Measurements from ENCODE around the gene ATP13A5.

The ATP13A5 gene

GRCh38 chr3:193314161-193314560 lies 64.4 kb downstream of the ATP13A5 start:
- H3K9ac ChIP-seq (ENCODE audit: low read length in 2 of 2): no peak overlapping the region
- H3K9me3 ChIP-seq (ENCODE audit: control insufficient read depth in 2 of 2, low read length in 2 of 2): no peaks in the 10 kb centered on the region
- H3K27me3 ChIP-seq (ENCODE audit: control insufficient read depth in 1 of 2, insufficient read depth in 2 of 2, low read length in 2 of 2): no peaks in the 10 kb centered on the region
- no peaks in the 10 kb centered on the region for H3K36me3 ChIP-seq (ENCODE audit: control insufficient read depth in 2 of 2, insufficient read depth in 2 of 2, low read length in 2 of 2)
- no peak overlapping the region for H3K4me3 ChIP-seq (ENCODE audit: low read length in 2 of 2)
- H3K4me1 ChIP-seq (ENCODE audit: control insufficient read depth, insufficient read depth, low read length): no peaks in the 10 kb centered on the region
- no peak overlapping the region for H3K27ac ChIP-seq (ENCODE audit: low read length)

GRCh38 chr3:193313061-193313958 lies 65.2 kb downstream of the ATP13A5 start:
- Histone ChIP-seq H3K9me3 (ENCODE audit: control insufficient read depth in 2 of 2, low read length in 2 of 2) (no peaks in the 10 kb centered on the region), H3K36me3 (ENCODE audit: control insufficient read depth in 2 of 2, insufficient read depth in 2 of 2, low read length in 2 of 2) (no peaks in the 10 kb centered on the region), H3K4me1 (ENCODE audit: control insufficient read depth, insufficient read depth, low read length) (no peaks in the 10 kb centered on the region), H3K4me3 (ENCODE audit: low read length in 2 of 2) (no peak overlapping the region), H3K9ac (ENCODE audit: low read length in 2 of 2) (no peak overlapping the region), H3K27me3 (ENCODE audit: control insufficient read depth in 1 of 2, insufficient read depth in 2 of 2, low read length in 2 of 2) (no peaks in the 10 kb centered on the region), H3K27ac (ENCODE audit: low read length) (no peak overlapping the region)

- Histone ChIP-seq H3K9me3 (ENCODE audit: control insufficient read depth in 2 of 2, low read length in 2 of 2) (no peaks in the 10 kb centered on the region), H3K27ac (ENCODE audit: low read length) (no peak overlapping the region), H3K27me3 (ENCODE audit: control insufficient read depth in 1 of 2, insufficient read depth in 2 of 2, low read length in 2 of 2) (no peaks in the 10 kb centered on the region), H3K36me3 (ENCODE audit: control insufficient read depth in 2 of 2, insufficient read depth in 2 of 2, low read length in 2 of 2) (no peaks in the 10 kb centered on the region), H3K4me3 (ENCODE audit: low read length in 2 of 2) (no peak overlapping the region), H3K4me1 (ENCODE audit: control insufficient read depth, insufficient read depth, low read length) (no peaks in the 10 kb centered on the region), H3K9ac (ENCODE audit: low read length in 2 of 2) (no peak overlapping the region)
Observed at GRCh38 chr3:193310914-193311723, 67.4 kb downstream of the ATP13A5 start.

GRCh38 chr3:193305356-193305755 lies 73.2 kb downstream of the ATP13A5 start:
- Histone ChIP-seq H3K27me3 (ENCODE audit: control insufficient read depth in 1 of 2, insufficient read depth in 2 of 2, low read length in 2 of 2) (no peaks in the 10 kb centered on the region), H3K4me1 (ENCODE audit: control insufficient read depth, insufficient read depth, low read length) (no peaks in the 10 kb centered on the region)

GRCh38 chr3:193301433-193301832 lies 77.1 kb downstream of the ATP13A5 start:
- Histone ChIP-seq H3K27me3 (ENCODE audit: control insufficient read depth in 1 of 2, insufficient read depth in 2 of 2, low read length in 2 of 2) (no peaks in the 10 kb centered on the region), H3K4me1 (ENCODE audit: control insufficient read depth, insufficient read depth, low read length) (no peaks in the 10 kb centered on the region), H3K4me3 (ENCODE audit: low read length in 2 of 2) (no peak overlapping the region), H3K36me3 (ENCODE audit: control insufficient read depth in 2 of 2, insufficient read depth in 2 of 2, low read length in 2 of 2) (no peaks in the 10 kb centered on the region), H3K9ac (ENCODE audit: low read length in 2 of 2) (no peak overlapping the region), H3K9me3 (ENCODE audit: control insufficient read depth in 2 of 2, low read length in 2 of 2) (no peaks in the 10 kb centered on the region), H3K27ac (ENCODE audit: low read length) (no peak overlapping the region)

More at GRCh38 chr3:193305356-193305755, 73.2 kb downstream of the ATP13A5 start:
- H3K9ac ChIP-seq (ENCODE audit: low read length in 2 of 2): no peak overlapping the region
- no peak overlapping the region for H3K4me3 ChIP-seq (ENCODE audit: low read length in 2 of 2)
- H3K27ac ChIP-seq (ENCODE audit: low read length): no peak overlapping the region
- H3K9me3 ChIP-seq (ENCODE audit: control insufficient read depth in 2 of 2, low read length in 2 of 2): no peaks in the 10 kb centered on the region
- H3K36me3 ChIP-seq (ENCODE audit: control insufficient read depth in 2 of 2, insufficient read depth in 2 of 2, low read length in 2 of 2): no peaks in the 10 kb centered on the region

- Histone ChIP-seq H3K9ac (ENCODE audit: low read length in 2 of 2) (no peak overlapping the region), H3K9me3 (ENCODE audit: control insufficient read depth in 2 of 2, low read length in 2 of 2) (peaks cover 0 to 6% of the 10 kb centered on the region in 2 donors), H3K4me3 (ENCODE audit: low read length in 2 of 2) (no peak overlapping the region), H3K27me3 (ENCODE audit: control insufficient read depth in 1 of 2, insufficient read depth in 2 of 2, low read length in 2 of 2) (no peaks in the 10 kb centered on the region), H3K36me3 (ENCODE audit: control insufficient read depth in 2 of 2, insufficient read depth in 2 of 2, low read length in 2 of 2) (no peaks in the 10 kb centered on the region), H3K27ac (ENCODE audit: low read length) (no peak overlapping the region), H3K4me1 (ENCODE audit: control insufficient read depth, insufficient read depth, low read length) (no peaks in the 10 kb centered on the region)
Observed at GRCh38 chr3:193297421-193297820, 81.1 kb downstream of the ATP13A5 start.

GRCh38 chr3:193295985-193296384 lies 82.6 kb downstream of the ATP13A5 start:
- Histone ChIP-seq H3K36me3 (ENCODE audit: control insufficient read depth in 2 of 2, insufficient read depth in 2 of 2, low read length in 2 of 2) (no peaks in the 10 kb centered on the region), H3K9me3 (ENCODE audit: control insufficient read depth in 2 of 2, low read length in 2 of 2) (peaks cover 6 to 11% of the 10 kb centered on the region in 2 donors), H3K27me3 (ENCODE audit: control insufficient read depth in 1 of 2, insufficient read depth in 2 of 2, low read length in 2 of 2) (no peaks in the 10 kb centered on the region), H3K4me1 (ENCODE audit: control insufficient read depth, insufficient read depth, low read length) (no peaks in the 10 kb centered on the region), H3K4me3 (ENCODE audit: low read length in 2 of 2) (no peak overlapping the region), H3K27ac (ENCODE audit: low read length) (no peak overlapping the region), H3K9ac (ENCODE audit: low read length in 2 of 2) (no peak overlapping the region)

GRCh38 chr3:193292386-193292785 lies 86.2 kb downstream of the ATP13A5 start:
- Histone ChIP-seq H3K9ac (ENCODE audit: low read length in 2 of 2) (no peak overlapping the region), H3K4me3 (ENCODE audit: low read length in 2 of 2) (no peak overlapping the region), H3K9me3 (ENCODE audit: control insufficient read depth in 2 of 2, low read length in 2 of 2) (peaks cover 6 to 11% of the 10 kb centered on the region in 2 donors), H3K27ac (ENCODE audit: low read length) (no peak overlapping the region), H3K36me3 (ENCODE audit: control insufficient read depth in 2 of 2, insufficient read depth in 2 of 2, low read length in 2 of 2) (no peaks in the 10 kb centered on the region), H3K4me1 (ENCODE audit: control insufficient read depth, insufficient read depth, low read length) (no peaks in the 10 kb centered on the region), H3K27me3 (ENCODE audit: control insufficient read depth in 1 of 2, insufficient read depth in 2 of 2, low read length in 2 of 2) (no peaks in the 10 kb centered on the region)

GRCh38 chr3:193271101-193271840 lies 107.3 kb downstream of the ATP13A5 start:
- H3K27me3 ChIP-seq (ENCODE audit: control insufficient read depth in 1 of 2, insufficient read depth in 2 of 2, low read length in 2 of 2): no peaks in the 10 kb centered on the region
- H3K4me1 ChIP-seq (ENCODE audit: control insufficient read depth, insufficient read depth, low read length): no peaks in the 10 kb centered on the region
- no peak overlapping the region for H3K4me3 ChIP-seq (ENCODE audit: low read length in 2 of 2)
- H3K9ac ChIP-seq (ENCODE audit: low read length in 2 of 2): no peak overlapping the region
- no peaks in the 10 kb centered on the region for H3K9me3 ChIP-seq (ENCODE audit: control insufficient read depth in 2 of 2, low read length in 2 of 2)
- no peaks in the 10 kb centered on the region for H3K36me3 ChIP-seq (ENCODE audit: control insufficient read depth in 2 of 2, insufficient read depth in 2 of 2, low read length in 2 of 2)
- H3K27ac ChIP-seq (ENCODE audit: low read length): no peak overlapping the region

GRCh38 chr3:193270451-193270850 lies 108.1 kb downstream of the ATP13A5 start:
- no peaks in the 10 kb centered on the region for H3K27me3 ChIP-seq (ENCODE audit: control insufficient read depth in 1 of 2, insufficient read depth in 2 of 2, low read length in 2 of 2)
- H3K9me3 ChIP-seq (ENCODE audit: control insufficient read depth in 2 of 2, low read length in 2 of 2): no peaks in the 10 kb centered on the region

More at GRCh38 chr3:193270451-193270850, 108.1 kb downstream of the ATP13A5 start:
- no peak overlapping the region for H3K4me3 ChIP-seq (ENCODE audit: low read length in 2 of 2)
- no peak overlapping the region for H3K27ac ChIP-seq (ENCODE audit: low read length)
- H3K36me3 ChIP-seq (ENCODE audit: control insufficient read depth in 2 of 2, insufficient read depth in 2 of 2, low read length in 2 of 2): no peaks in the 10 kb centered on the region
- H3K9ac ChIP-seq (ENCODE audit: low read length in 2 of 2): no peak overlapping the region
- no peaks in the 10 kb centered on the region for H3K4me1 ChIP-seq (ENCODE audit: control insufficient read depth, insufficient read depth, low read length)
